ENCODE measurements around the gene PCDHGA1.
A peak's percentile ranks its signal among the peaks of the same experiment; 100 is the strongest.

The PCDHGA1 gene

GRCh38 chr5:141534492-141535213, 204.3 kb downstream of the PCDHGA1 start:
- no peak for TF ChIP-seq CTCF (IDR thresholded peaks at IDR 0.05; ENCODE audit: low read depth, low read length, missing control alignments)
- DNase-seq (ENCODE audit: low read depth), result no peak
- H3K4me3 ChIP-seq (ENCODE audit: low read depth, low read length), result no peak overlapping the region
- in situ Hi-C loops (cut with HindIII; ENCODE audit: low sequenced_read_pairs), result no loop called here

- no peak for DNase-seq (ENCODE audit: low read depth)
- in situ Hi-C loops (cut with HindIII; ENCODE audit: low sequenced_read_pairs), result no loop called here
- TF ChIP-seq CTCF (IDR thresholded peaks at IDR 0.05; ENCODE audit: low read depth, low read length, missing control alignments), result no peak
- H3K4me3 ChIP-seq (ENCODE audit: low read depth, low read length), result no peak overlapping the region
Measured at GRCh38 chr5:141543053-141543452, 212.7 kb downstream of the PCDHGA1 start.

GRCh38 chr5:141547488-141547887, 217.2 kb downstream of the PCDHGA1 start:
- DNase-seq (ENCODE audit: low read depth), result no peak
- H3K4me3 ChIP-seq (ENCODE audit: low read depth, low read length), result no peak overlapping the region
- no peak for TF ChIP-seq CTCF (IDR thresholded peaks at IDR 0.05; ENCODE audit: low read depth, low read length, missing control alignments)
- in situ Hi-C loops (cut with HindIII; ENCODE audit: low sequenced_read_pairs), result no loop called here

- no peak for TF ChIP-seq CTCF (IDR thresholded peaks at IDR 0.05; ENCODE audit: low read depth, low read length, missing control alignments)
- DNase-seq (ENCODE audit: low read depth), result no peak
- in situ Hi-C loops (cut with HindIII; ENCODE audit: low sequenced_read_pairs), result no loop called here
- no peak overlapping the region for H3K4me3 ChIP-seq (ENCODE audit: low read depth, low read length)
Measured at GRCh38 chr5:141547921-141548320, 217.6 kb downstream of the PCDHGA1 start.

GRCh38 chr5:141557681-141558136, 227.4 kb downstream of the PCDHGA1 start:
- in situ Hi-C loops (cut with HindIII; ENCODE audit: low sequenced_read_pairs), result no loop called here
- peak; percentile 95 for DNase-seq (ENCODE audit: low read depth)
- peak; percentile 75 for TF ChIP-seq CTCF (IDR thresholded peaks at IDR 0.05; ENCODE audit: low read depth, low read length, missing control alignments)
- peak overlapping the region; percentile 17 for H3K4me3 ChIP-seq (ENCODE audit: low read depth, low read length)

GRCh38 chr5:141558150-141558549, 227.8 kb downstream of the PCDHGA1 start:
- TF ChIP-seq CTCF (IDR thresholded peaks at IDR 0.05; ENCODE audit: low read depth, low read length, missing control alignments), result no peak
- no peak for DNase-seq (ENCODE audit: low read depth)
- no peak overlapping the region for H3K4me3 ChIP-seq (ENCODE audit: low read depth, low read length)
- in situ Hi-C loops (cut with HindIII; ENCODE audit: low sequenced_read_pairs), result no loop called here
